SK-N-SH treated with all-trans-retinoic acid at 6 μM for 48 hours (cell line): ENCODE results near the gene VAT1.

Source experiments
- ATAC-seq: fragments of 200-7000 bp; cut with Tn5 transposase; 3 replicates; pipeline ENCODE4 v1.9.1; 2020; ENCODE audit warnings: mild to moderate bottlenecking, moderate library complexity
- ARNTL ChIP-seq: fragments of 450-650 bp; formaldehyde crosslinking; IDR thresholded peaks from 2 replicates; pipeline ENCODE4 v1.5.0; 2020; ENCODE audit warnings: low read depth, mild to moderate bottlenecking, moderate library complexity, borderline replicate concordance
- BACH2 ChIP-seq: fragments of 250-450 bp; sonication (Bioruptor Pico); IDR thresholded peaks from 2 replicates; pipeline ENCODE4 v1.9.0; 2021; ENCODE audit warnings: mild to moderate bottlenecking, borderline replicate concordance
- ESRRG ChIP-seq: fragments of 250-450 bp; sonication (Bioruptor Pico); IDR thresholded peaks from 2 replicates; pipeline ENCODE4 v1.6.1; 2021; ENCODE audit warnings: mild to moderate bottlenecking
- GLIS3 ChIP-seq: fragments of 250-450 bp; sonication (Bioruptor Pico); IDR thresholded peaks from 2 replicates; pipeline ENCODE4 v1.5.0; 2020; ENCODE audit warnings: mild to moderate bottlenecking, moderate library complexity
- ISL1 ChIP-seq: fragments of 250-450 bp; sonication (Bioruptor Pico); IDR thresholded peaks from 2 replicates; pipeline ENCODE4 v2.1.2; 2022; ENCODE audit warnings: mild to moderate bottlenecking, moderate library complexity
- OSR1 ChIP-seq: fragments of 250-450 bp; sonication (Bioruptor Pico); IDR thresholded peaks from 2 replicates; pipeline ENCODE4 v1.8.0; 2022; ENCODE audit warnings: moderate library complexity, mild to moderate bottlenecking, inconsistent platforms
- PPARA ChIP-seq: fragments of 250-450 bp; sonication (Bioruptor Pico); IDR thresholded peaks from 2 replicates; pipeline ENCODE4 v1.5.0; 2020; ENCODE audit warnings: mild to moderate bottlenecking, borderline replicate concordance
- RARB ChIP-seq: fragments of 250-450 bp; sonication (Bioruptor Pico); IDR thresholded peaks from 2 replicates; pipeline ENCODE4 v1.8.0; 2021; ENCODE audit warnings: mild to moderate bottlenecking, moderate library complexity
- TCF4 ChIP-seq: fragments of 250-450 bp; sonication (Bioruptor Pico); IDR thresholded peaks from 2 replicates; pipeline ENCODE4 v1.8.0; 2021; ENCODE audit warnings: mild to moderate bottlenecking, moderate library complexity, borderline replicate concordance
- TSHZ2 ChIP-seq: fragments of 250-450 bp; sonication (Bioruptor Pico); IDR thresholded peaks from 2 replicates; pipeline ENCODE4 v1.5.0; 2020; ENCODE audit warnings: mild to moderate bottlenecking, moderate library complexity
- ZC3H10 ChIP-seq: fragments of 250-450 bp; sonication (Bioruptor Pico); IDR thresholded peaks from 2 replicates; pipeline ENCODE4 v1.5.1; 2021; ENCODE audit warnings: mild to moderate bottlenecking, moderate library complexity
- ZFP3 ChIP-seq: fragments of 250-450 bp; sonication (Bioruptor Pico); IDR thresholded peaks from 2 replicates; pipeline ENCODE4 v1.5.0; 2020; ENCODE audit warnings: mild to moderate bottlenecking, moderate library complexity
- ZNF70 ChIP-seq: fragments of 450-650 bp; formaldehyde crosslinking; IDR thresholded peaks from 2 replicates; pipeline ENCODE4 v1.5.0; 2020; ENCODE audit warnings: mild to moderate bottlenecking, moderate library complexity
- TF ChIP-seq, protein P1 (sequence below): fragments of 250-450 bp; sonication (Bioruptor Pico); IDR thresholded peaks from 2 replicates; pipeline ENCODE4 v1.5.1; 2020; ENCODE audit warnings: low read depth, mild to moderate bottlenecking, moderate library complexity
- TF ChIP-seq, protein P2 (sequence below): fragments of 250-450 bp; sonication (Bioruptor Pico); IDR thresholded peaks from 2 replicates; pipeline ENCODE4 v1.5.1; 2021; ENCODE audit warnings: mild to moderate bottlenecking, moderate library complexity
- TF ChIP-seq, protein P3 (sequence below): fragments of 250-450 bp; sonication (Bioruptor Pico); IDR thresholded peaks from 2 replicates; pipeline ENCODE4 v1.8.0; 2020; ENCODE audit warnings: mild to moderate bottlenecking, moderate library complexity, borderline replicate concordance
- TF ChIP-seq, protein P4 (sequence below): fragments of 250-450 bp; sonication (Bioruptor Pico); IDR thresholded peaks from 2 replicates; pipeline ENCODE4 v1.8.0; 2021; ENCODE audit warnings: low read depth, mild to moderate bottlenecking, moderate library complexity, borderline replicate concordance

VAT1 gene

DNA sequence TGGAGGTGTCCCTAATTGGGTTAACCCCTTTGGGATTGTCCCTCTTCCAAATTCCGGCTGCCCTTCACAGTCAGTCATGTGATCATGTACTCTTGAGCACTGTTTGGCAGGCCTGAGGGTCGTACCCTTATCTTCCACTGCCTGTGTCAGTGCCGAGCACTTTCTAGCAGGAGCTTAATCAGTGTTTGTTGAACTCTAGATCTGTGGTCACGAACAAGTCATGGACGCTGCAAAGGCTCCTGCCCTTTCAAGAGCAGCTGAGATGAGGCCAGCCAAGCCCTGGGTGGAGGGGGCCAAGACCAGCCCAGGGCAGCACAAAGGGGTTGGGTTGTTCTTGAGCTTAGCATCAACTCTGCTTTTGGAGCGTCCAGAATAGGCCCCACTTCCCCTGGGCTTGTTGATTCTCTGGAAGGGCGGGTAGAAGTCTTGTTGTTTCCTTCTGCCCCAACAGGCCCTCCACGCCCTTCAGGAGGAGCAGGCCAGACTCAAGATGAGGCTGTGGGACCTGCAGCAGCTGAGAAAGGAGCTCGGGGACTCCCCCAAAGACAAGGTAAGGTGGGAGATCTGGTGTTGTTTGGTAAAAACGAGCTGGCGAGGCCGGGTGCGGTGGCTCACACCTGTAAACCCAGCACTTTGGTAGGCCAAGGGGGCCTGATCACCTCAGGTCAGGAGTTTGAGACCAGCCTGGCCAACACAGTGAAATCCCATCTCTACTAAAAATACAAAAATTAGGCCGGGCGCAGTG lies 10.3 kb downstream of the VAT1 start:
- TF ChIP-seq TSHZ2 (CRISPR knock-in tag) (no peak), PPARA (CRISPR knock-in tag) (no peak), TCF4 (CRISPR knock-in tag) (no peak), ISL1 (CRISPR knock-in tag) (no peak), GLIS3 (no peak), OSR1 (CRISPR knock-in tag) (no peak), ZC3H10 (CRISPR knock-in tag) (no peak), ARNTL (CRISPR knock-in tag) (no peak), ZNF70 (CRISPR knock-in tag) (no peak), ESRRG (CRISPR knock-in tag) (no peak), BACH2 (CRISPR knock-in tag) (no peak), RARB (CRISPR knock-in tag) (no peak), ZFP3 (CRISPR knock-in tag) (no peak)
- TF ChIP-seq, protein P1, sequence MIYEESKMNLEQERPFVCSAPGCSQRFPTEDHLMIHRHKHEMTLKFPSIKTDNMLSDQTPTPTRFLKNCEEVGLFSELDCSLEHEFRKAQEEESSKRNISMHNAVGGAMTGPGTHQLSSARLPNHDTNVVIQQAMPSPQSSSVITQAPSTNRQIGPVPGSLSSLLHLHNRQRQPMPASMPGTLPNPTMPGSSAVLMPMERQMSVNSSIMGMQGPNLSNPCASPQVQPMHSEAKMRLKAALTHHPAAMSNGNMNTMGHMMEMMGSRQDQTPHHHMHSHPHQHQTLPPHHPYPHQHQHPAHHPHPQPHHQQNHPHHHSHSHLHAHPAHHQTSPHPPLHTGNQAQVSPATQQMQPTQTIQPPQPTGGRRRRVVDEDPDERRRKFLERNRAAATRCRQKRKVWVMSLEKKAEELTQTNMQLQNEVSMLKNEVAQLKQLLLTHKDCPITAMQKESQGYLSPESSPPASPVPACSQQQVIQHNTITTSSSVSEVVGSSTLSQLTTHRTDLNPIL (CRISPR knock-in tag): no peak
- TF ChIP-seq, protein P2, sequence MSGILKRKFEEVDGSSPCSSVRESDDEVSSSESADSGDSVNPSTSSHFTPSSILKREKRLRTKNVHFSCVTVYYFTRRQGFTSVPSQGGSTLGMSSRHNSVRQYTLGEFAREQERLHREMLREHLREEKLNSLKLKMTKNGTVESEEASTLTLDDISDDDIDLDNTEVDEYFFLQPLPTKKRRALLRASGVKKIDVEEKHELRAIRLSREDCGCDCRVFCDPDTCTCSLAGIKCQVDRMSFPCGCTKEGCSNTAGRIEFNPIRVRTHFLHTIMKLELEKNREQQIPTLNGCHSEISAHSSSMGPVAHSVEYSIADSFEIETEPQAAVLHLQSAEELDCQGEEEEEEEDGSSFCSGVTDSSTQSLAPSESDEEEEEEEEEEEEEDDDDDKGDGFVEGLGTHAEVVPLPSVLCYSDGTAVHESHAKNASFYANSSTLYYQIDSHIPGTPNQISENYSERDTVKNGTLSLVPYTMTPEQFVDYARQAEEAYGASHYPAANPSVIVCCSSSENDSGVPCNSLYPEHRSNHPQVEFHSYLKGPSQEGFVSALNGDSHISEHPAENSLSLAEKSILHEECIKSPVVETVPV: no peak
- TF ChIP-seq, protein P3, sequence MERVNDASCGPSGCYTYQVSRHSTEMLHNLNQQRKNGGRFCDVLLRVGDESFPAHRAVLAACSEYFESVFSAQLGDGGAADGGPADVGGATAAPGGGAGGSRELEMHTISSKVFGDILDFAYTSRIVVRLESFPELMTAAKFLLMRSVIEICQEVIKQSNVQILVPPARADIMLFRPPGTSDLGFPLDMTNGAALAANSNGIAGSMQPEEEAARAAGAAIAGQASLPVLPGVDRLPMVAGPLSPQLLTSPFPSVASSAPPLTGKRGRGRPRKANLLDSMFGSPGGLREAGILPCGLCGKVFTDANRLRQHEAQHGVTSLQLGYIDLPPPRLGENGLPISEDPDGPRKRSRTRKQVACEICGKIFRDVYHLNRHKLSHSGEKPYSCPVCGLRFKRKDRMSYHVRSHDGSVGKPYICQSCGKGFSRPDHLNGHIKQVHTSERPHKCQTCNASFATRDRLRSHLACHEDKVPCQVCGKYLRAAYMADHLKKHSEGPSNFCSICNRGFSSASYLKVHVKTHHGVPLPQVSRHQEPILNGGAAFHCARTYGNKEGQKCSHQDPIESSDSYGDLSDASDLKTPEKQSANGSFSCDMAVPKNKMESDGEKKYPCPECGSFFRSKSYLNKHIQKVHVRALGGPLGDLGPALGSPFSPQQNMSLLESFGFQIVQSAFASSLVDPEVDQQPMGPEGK: no peak
- TF ChIP-seq, protein P4, sequence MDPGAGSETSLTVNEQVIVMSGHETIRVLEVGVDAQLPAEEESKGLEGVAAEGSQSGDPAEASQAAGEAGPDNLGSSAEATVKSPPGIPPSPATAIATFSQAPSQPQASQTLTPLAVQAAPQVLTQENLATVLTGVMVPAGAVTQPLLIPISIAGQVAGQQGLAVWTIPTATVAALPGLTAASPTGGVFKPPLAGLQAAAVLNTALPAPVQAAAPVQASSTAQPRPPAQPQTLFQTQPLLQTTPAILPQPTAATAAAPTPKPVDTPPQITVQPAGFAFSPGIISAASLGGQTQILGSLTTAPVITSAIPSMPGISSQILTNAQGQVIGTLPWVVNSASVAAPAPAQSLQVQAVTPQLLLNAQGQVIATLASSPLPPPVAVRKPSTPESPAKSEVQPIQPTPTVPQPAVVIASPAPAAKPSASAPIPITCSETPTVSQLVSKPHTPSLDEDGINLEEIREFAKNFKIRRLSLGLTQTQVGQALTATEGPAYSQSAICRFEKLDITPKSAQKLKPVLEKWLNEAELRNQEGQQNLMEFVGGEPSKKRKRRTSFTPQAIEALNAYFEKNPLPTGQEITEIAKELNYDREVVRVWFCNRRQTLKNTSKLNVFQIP (CRISPR knock-in tag): no peak
- TF ChIP-seq, all 23 proteins: peak for 0
- ATAC-seq: no peak

GRCh38 chr17:43010667-43011308 lies 11.4 kb downstream of the VAT1 start:
- no peak for ATAC-seq
- no peak for TF ChIP-seq TCF4 (CRISPR knock-in tag)
- TF ChIP-seq, protein P1 (CRISPR knock-in tag): no peak
- TF ChIP-seq, all 23 proteins: peak for 0
